HG03175 (cell line): ENCODE measurements around the gene CFAP210.
"Not testable (repeated sequence)": the region's sequence is repeated elsewhere in the genome, so short reads cannot be mapped to it uniquely, and the experiment has no call there.

ENCODE experiments used
- ATAC-seq: cut with Tn5 transposase; IDR thresholded peaks from one replicate; pipeline ENCODE4 v1.9.1; 2021; ENCODE audit warnings: mild to moderate bottlenecking, moderate library complexity; ENCODE audit not compliant: unreplicated experiment

CFAP210 gene

GRCh38 chr2:169714699-169715098 is 20.5 kb upstream of the CFAP210 start:
- ATAC-seq, result no peak

GRCh38 chr2:169713331-169713730 is 19.1 kb upstream of the CFAP210 start:
- no peak for ATAC-seq

GRCh38 chr2:169712791-169713227 is 18.6 kb upstream of the CFAP210 start:
- no peak for ATAC-seq

GRCh38 chr2:169711751-169712509 is 17.7 kb upstream of the CFAP210 start:
- ATAC-seq, result no peak

- no peak for ATAC-seq
Observed at GRCh38 chr2:169709981-169710380, 15.8 kb upstream of the CFAP210 start.

GRCh38 chr2:169709331-169709730 is 15.1 kb upstream of the CFAP210 start:
- no peak for ATAC-seq

GRCh38 chr2:169707626-169708025 is 13.4 kb upstream of the CFAP210 start:
- no peak for ATAC-seq

- ATAC-seq, result no peak
Observed at GRCh38 chr2:169705927-169706326, 11.7 kb upstream of the CFAP210 start.

- ATAC-seq, result no peak
Observed at GRCh38 chr2:169704160-169704708, 10.0 kb upstream of the CFAP210 start.

- no peak for ATAC-seq
Observed at GRCh38 chr2:169702996-169703395, 8.8 kb upstream of the CFAP210 start.

GRCh38 chr2:169699173-169699572 is 5.0 kb upstream of the CFAP210 start:
- ATAC-seq, result not testable (repeated sequence)

GRCh38 chr2:169696381-169696780 is 2.2 kb upstream of the CFAP210 start:
- no peak for ATAC-seq

GRCh38 chr2:169694894-169695260 is 672 bp upstream of the CFAP210 start:
- ATAC-seq, result no peak

- no peak for ATAC-seq
Observed at GRCh38 chr2:169693360-169693759, 845 bp downstream of the CFAP210 start.

GRCh38 chr2:169692718-169693117 is 1.5 kb downstream of the CFAP210 start:
- no peak for ATAC-seq

GRCh38 chr2:169690958-169691357 is 3.2 kb downstream of the CFAP210 start:
- no peak for ATAC-seq

GRCh38 chr2:169687943-169688342 is 6.3 kb downstream of the CFAP210 start:
- not testable (repeated sequence) for ATAC-seq

- not testable (repeated sequence) for ATAC-seq
Observed at GRCh38 chr2:169686825-169687224, 7.4 kb downstream of the CFAP210 start.

GRCh38 chr2:169684712-169685111 is 9.5 kb downstream of the CFAP210 start:
- ATAC-seq, result not testable (repeated sequence)

GRCh38 chr2:169684135-169684565 is 10.1 kb downstream of the CFAP210 start:
- ATAC-seq, result no peak

GRCh38 chr2:169683425-169684134 is 10.6 kb downstream of the CFAP210 start:
- ATAC-seq, result no peak

- ATAC-seq, result no peak
Observed at GRCh38 chr2:169683054-169683424, 11.2 kb downstream of the CFAP210 start.
